ENCODE data around the gene SYNE3. TPM values are rescaled to one million over a fixed set of nuclear protein-coding genes. Genes with fewer than 3 reads are reported as not detected.
"Not testable (repeated sequence)": the region's sequence is repeated elsewhere in the genome, so short reads cannot be mapped to it uniquely, and the experiment has no call there.

The SYNE3 gene
- polyA plus RNA-seq, 10 donors, result 6.1 to 10.1 (median 9.4) TPM

DNA sequence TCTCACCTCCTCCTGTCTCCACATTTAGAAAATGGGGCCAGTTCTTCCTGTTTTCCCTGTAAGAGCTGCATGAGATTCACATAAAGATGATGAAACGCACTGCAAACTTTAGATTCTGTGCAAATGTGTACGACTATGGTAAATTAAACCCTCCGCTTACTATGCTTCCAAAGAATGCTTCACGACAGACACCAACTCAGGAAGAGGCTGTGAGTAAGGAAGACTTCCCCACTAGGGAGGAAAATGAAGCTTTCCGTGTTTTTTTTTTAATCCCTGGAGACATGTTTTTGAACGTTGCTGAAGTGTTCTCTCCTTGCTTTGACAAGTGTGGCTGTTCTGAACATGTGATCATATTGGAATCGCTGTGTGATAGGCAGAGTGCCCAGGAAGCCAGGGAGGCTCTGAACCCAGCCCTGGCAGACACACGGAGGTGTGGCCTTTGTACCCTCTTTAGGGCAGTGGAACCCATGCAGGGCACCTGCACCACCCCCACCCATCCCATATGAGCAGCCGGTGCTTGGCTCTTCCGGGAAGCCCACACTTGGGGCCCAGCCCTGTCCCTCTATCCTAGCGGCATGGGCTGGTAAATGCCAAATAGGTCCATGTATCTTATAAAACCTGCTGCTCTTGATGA lies 7.5 kb upstream of the SYNE3 start:
- peak in 1 of 3 donors; percentile 88 for DNase-seq

DNA sequence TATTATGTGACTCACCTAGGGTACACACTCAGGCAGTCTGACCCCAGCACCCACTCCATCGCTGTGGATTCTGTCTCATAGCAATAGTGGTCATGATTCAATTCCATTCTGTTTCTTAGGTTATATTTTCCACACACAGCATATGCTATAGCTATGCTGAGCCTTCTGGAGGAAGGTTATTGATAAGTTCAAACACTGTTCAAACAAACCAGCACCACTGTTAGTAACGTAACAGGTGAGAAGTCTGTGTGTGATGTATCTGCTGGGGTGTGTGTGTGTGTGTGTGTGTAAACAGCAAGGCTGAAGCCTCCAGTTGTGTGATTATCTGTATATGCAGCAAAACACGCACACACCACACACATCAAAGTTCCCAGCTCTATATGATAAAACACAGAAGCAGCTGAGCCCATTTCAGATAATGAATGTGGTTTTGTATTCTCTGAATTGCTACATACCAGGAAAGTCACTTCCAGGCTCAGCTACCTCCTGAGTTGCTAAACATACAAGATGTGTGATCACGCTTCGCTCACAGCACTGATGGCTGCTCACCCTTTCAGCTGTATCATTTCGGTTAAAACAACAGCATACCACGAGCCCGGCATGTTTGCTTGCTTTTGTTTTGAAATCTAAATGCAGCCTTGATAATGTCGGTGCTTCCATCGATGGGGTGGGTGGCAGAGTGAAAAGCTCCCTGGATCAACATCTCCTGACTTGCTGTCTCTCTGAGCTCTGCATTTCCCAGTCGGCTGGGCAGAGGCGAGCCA lies 6.8 kb upstream of the SYNE3 start:
- DNase-seq, result no peak

DNA sequence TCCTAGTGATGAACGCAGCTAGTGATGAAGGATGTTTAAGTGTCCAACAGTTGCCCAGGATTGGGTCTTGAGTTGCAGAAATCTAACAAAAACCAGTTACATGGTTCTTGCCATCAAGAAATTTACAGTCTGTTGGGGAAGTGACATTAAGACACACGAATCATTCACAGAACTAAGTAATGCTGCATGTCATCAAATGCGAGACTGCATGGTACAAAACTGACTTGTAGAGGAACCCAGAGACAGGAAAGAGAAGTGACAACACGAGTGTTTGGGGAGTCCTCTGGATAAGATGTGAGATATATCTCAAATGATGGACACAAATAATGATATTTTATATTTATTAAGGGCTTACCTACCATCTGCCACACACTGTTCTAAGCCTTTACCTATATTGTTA lies 6.1 kb upstream of the SYNE3 start:
- DNase-seq, result no peak

DNA sequence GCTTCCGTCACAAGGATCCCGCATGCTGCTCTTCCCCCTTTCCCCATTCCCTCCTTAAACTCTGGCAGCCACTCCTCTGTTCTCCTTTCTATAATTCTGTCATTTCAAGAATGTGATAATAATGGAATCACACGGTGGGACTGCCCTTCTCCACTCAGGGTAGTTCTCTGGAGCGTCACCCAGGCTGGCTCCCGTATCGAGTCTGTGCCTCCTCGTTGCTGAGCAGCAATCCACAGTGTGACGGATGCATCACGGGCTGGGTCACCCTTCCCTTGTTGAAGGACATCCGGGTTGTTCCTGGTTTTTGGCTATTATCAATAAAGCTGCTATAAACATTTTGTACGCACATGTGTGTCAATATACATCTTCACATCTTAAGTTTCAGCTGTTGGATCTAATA lies 5.7 kb upstream of the SYNE3 start:
- no peak for DNase-seq

DNA sequence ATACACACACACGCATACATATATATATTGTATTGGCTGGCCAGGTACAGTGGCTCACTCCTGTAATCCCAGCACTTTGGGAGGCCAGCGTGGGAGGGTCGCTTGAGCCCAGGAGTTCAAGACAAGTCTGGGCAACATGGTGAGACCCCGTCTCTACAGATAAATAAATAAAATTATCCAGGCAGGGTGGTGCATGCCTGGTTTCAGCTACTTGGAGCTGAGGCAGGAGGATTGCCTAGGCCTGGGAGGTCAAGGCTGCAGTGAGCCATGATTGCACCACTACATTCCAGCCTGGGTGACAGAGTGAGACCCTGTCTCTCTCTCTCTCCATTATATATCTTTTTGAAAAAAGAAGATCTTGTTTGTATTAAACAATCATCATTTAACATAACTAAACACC lies 4.6 kb upstream of the SYNE3 start:
- DNase-seq, result no peak

DNA sequence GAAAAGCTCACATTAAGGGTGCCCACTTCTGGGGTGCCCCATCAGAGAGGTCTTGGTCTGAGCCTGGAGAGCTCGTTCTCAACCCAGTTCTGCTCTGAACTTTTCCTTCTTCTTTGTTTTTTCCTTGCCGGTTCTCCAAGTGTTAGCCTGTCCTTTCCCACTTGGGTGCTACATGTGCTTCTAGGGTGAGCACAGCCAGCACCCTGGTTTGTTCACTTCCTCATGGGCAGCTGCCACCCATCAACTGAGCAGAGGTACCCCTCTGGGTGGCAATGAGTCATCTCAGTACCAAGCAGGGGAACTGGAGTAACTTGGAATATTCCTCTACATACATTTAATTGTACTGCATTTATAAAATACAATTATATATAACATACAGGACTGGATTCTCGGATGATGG lies 3.9 kb upstream of the SYNE3 start:
- DNase-seq, result no peak

DNA sequence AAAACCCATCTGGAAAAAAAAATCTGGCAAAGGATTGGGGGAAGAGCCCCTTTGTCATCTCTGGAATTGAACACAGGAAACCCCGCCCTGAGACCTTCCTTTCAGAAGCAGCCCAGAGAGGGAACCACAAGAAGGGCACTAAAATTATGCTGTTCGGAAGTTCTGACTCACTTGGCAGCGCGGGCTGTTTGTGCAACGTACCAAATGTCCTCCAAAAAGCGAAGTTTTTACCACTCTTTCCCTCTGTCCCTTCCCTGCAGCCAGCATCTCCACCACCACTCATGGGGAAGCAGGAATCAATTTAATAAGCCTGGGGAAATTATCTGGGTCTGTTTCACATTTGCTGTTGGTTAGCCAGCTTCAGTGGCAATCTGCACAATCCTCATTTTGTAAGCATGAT lies 3.2 kb upstream of the SYNE3 start:
- peak in 1 of 3 donors; percentile 52 for DNase-seq

DNA sequence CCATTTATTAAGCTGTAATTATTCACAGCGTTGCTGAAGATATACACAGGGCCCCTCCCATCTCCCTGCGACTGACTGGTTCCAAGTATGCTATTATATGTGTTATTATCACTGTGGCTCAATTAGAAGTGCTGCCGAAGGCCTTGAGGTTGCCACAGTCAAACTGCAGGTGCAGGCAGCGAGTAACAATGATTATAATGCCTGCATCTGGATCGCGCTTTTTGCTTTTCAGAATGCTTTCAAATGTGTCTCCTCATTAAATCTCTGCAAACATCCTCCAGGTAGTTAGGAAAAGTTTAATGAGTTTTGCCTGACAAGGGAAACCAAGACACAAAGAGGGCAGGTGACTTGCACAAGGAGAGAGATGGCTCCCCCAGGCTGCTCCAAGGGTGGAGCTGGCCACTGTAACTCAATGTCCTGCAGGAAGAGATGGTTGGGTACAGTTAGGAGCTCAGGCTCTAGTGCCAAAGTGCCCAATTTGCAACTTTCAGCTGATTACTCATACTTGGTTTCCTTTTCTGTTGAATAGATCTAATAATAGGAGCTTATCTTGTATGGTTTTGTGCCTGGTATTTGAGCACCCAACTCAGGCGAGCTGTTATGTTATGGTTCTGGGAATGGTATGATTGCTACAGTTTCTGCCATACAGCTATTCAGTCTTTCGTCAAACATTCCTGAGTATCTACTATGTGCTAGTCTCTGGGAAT lies 1.7 kb upstream of the SYNE3 start:
- no peak for DNase-seq

DNA sequence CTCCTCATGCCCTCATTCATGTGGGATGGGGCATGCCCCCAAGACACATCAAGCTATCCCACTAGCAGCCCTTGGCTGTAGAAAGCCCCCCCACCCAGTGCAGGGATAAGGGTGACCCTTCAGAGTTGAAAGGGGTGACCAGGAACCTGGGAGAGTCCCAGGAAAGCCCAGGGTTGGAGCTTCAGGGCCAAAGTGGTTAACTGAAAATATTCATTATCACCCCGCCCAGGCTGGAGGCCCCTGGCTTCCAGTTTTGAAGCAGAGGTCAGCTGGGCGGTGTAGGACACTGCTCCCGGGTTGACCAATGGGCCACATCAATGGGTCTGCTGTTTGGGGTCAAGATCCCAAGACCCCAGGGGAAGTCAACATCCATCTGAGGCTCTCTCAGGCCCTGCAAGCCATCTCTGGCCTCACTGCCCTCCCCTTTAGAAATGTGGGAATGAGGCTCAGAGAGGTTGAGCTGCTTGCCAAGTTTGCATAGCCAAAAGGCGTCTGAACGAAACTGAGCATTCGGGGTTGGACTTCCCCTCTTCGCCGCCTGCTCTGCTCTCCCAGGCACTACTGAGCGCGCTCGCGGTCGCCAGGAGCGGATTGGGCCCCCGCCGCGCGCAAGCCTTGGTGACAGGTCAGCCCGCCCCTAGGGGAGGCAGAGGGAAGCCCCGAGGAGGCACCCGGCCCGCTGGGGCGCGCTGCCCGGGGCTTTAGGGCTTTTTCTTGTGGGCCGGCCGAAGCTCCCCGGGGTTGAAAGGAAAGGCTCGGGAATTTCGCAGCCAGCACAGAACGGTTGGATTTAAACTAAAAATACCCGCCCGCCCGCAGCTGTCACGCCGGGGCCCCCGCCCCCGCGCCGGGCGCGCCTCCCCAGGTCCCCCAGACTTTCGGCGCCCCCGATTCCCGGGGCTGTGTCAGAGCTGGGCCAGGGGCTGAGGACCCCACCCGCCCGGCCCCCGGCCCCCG lies 576 bp downstream of the SYNE3 start:
- DNase-seq, result peak in 2 of 3 donors; percentile 73 to 83

DNA sequence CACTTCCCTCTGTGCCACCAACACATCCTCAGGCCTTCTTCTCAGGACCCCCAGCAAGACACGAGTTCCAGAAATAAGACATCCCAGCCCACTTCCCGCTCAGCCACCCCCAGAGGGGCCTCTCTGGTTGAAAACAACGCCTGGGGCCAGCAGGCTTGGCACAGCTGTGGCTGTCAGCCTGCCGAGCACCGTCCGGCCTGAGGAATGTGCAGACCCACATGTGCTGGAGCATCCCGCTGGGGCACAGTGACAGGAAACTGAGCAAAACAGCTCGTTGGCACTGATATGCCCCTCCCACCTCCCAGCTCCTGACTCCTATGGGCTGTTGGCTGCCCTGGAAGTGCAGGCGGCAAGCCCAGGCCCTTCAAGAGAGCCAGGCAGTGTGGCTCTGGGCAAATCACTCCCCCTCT lies 1.4 kb downstream of the SYNE3 start:
- peak in 2 of 3 donors; percentile 67 to 87 for DNase-seq

DNA sequence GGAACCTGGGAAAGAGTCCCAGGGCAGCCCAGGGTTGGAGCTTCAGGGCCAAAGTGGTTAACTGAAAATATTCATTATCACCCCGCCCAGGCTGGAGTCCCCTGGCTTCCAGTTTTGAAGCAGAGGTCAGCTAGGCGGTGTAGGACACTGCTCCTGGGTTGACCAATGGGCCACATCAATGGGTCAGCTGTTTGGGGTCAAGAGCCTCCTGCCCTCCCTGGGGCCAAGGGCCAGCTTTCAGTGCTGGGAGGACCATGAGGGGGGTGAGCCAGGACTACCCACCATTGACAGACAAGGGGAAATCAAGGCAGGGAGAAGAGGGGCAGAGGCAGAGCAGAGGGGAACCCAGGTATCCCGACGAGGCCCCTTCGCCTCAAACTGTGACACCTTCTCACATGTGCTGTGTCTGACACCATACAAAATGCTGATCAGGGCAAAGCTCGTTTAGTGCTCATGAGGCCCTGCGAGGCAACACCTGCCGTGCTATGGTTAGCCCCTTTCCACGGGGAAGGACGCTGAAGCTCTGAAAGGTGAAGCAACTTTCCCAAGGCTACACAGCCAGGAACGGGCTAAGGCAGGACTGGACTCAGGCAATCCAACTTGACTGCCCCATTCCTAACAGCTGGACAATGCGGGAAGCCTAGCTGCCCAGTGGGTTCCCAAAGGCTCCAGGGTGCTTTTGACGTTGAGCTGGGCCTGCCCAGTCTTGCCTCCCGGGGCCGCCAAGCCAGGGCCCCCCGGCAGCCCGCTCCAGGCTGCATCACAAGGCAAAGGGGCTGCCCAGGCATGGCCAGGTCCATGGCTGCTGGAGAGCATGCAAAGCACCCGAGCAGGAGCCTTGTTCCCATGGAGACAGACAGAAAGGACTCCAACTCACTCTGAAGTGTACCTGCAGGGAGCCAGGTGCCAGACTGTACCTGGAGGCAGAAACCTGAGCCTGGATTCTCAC lies 2.0 kb downstream of the SYNE3 start:
- no peak for DNase-seq

DNA sequence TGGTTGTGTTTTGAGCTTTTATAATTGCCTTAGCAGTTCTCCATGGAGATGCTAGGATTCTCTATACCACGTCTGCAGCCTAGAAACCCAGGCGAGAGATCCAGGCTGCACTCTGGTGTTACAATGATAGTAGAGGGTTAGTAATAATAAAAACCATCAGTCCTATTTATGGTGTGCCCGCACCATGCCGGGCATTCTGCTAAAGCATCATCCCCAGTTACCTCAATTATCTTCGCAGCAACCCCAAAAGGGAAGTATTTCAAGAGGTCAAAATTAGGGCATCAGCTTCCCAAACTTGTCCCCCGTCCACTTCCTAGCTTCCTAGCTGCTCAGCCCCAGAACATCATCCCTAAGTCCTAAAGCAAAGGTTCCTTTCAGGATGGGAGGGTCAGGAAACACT lies 3.2 kb downstream of the SYNE3 start:
- no peak for DNase-seq

DNA sequence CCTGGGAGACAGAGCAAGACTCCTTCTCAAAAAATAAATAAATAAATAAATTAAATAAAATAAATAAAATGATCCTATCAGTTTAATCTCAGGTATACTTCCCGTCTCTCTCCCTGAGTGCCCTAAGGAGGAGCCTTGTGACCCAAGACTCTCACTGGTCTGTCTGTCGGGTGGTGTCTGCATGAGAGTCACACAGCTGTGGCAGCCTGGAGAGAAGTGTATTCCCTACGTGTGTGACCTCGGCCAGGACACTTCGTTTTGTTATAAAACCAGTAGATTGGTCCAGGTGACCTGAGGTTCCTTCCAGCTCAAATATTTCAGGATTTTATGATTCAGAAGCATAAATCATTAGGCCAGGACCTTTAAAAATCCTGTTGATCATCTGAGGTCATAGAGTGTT lies 4.8 kb downstream of the SYNE3 start:
- no peak for DNase-seq

DNA sequence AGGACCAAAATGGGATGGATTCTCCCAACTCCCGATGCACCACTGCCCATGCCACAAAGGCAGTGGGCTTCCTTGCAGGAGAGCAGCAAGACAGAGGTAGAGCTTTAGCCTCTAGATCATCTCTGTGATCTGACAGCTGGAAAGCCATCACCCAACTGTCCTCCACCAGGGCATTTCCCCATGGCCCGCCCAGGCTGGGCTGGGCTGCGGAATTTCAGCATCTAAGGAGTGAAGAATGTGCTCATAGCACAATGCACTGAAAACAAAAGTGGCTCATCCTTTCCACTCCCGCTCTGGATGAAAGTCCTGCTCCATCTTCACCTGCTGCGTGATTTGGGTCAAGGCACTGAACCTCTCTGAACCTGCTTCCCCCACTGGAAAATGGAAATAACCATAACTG lies 5.6 kb downstream of the SYNE3 start:
- no peak for DNase-seq

DNA sequence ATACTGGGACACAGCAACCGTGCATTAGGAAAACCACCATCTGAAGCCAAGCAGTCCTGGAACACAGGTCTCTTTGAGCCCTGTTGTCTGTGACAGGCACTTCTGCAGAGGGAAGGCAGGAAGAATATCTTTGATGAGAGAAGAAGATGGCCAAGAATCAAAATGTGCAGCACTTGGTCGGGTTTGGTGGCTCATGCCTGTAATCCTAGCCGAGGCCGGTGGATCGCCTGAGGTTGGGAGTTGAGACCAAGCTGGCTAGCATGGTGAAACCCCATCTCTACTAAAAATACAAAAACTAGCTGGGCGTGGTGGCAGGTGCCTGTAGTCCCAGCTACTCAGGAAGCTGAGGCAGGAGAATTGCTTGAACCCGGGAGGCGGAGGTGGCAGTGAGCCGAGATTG lies 6.1 kb downstream of the SYNE3 start:
- DNase-seq, result not testable (repeated sequence)

DNA sequence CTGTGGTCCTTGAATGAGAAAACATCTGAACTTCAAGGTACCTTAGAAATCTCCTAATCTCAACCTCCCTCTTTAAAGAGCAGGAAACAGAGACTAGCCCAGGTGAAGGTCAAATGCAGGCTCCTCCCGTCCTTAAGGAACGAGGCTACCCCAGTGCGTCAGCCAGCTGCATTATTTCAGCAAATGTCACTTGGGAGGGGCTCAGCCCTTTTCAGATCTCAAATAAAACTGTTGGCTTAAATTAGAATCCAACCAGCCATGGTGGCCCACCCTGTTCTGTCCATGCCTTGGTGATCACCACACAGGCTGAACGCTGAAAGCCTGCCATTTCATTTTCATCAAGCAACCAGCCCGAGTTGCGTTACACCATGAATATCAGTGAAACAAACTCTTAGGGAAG lies 7.0 kb downstream of the SYNE3 start:
- no peak for DNase-seq

DNA sequence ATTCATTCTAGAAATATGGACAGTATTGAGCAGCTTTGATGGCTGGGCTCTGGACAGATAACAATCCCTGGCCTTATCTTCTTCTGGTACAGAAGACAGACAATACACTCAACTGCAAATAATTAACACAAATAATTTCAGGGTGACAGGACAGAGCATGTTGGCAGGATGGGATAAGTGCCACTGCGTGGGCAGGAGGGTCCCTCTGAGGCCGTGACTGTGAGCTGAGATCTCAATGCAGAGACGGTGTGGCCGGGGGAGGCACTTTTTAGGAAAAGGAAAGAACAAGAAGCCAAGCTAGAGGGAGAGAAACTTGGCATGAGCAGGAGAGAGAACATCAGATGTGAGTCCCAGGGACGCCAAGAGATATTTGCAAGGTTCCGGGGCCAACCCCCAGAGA lies 8.1 kb downstream of the SYNE3 start:
- DNase-seq, result no peak

DNA sequence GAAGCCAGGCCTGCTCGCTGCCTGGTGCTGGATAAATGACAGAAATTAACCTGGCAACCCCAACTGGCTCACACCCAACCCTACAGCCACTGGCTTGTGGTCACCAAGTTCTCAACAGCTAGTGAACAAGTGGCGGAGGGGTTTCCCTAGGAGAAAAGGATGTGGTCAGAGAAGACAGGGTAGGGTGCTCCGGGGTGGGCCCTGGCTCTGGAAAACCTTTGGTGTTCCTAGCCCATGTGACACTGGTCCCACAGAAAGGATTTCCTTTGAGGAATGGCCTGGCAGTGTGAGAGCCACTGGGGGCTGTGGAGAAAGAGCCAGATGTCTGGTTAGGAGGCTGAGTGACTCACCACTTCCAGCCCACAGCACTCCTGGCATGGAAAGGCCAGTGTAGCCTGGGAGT lies 8.7 kb downstream of the SYNE3 start:
- DNase-seq, result no peak

DNA sequence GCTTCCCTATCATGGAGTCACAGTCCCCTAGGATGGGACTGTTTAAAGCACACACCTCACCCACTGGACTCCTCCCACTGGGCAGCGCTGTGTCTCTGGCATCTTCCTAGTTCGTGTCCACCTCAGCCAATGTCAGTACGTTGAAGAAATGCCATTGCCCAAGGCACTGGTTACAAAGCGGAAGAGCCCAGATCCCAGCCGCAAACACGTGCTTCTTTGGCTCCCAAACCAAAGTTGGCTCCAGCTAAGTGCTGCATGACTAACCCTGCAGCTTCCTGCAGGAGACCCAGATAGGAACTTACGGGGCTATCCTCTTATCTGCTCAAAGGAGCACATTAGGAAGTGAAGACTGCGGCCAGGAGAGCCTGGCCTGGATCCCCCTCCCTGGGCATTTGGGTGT lies 9.3 kb downstream of the SYNE3 start:
- DNase-seq, result peak in 1 of 3 donors; percentile 51

DNA sequence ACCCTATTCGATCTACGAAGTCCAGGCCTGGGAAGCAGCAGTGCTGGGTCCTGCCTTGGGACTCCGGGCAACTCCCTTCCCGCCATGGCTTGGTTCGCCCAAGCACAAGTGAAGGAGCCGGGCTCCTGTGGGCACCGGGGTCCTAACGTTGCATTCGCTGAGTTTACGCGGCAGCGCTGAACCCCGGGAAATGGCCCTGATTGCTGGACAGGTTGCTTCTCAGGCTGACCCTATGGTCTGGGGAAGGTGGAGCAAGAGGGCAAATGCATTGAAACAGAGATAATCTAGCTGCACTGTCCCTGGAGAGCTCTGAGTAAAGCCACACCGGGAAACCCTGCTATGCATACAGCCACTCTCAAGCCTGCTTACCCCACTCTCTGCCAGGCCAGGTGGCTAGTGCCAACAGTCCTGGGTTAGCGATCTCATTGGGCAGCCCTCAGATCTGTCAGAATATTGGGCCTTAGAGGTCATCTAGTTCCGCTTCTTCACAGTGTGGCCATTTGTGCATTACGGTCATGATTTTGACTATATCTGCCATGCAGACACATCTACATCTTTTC lies 11.3 kb downstream of the SYNE3 start:
- DNase-seq, result no peak

All from muscle of back (tissue), 11 donors.